ENCODE data around the gene SLC4A1AP.

GRCh38 chr2:27730261-27730662 lies 66.6 kb downstream of the SLC4A1AP start:
- TF ChIP-seq POLR2AphosphoS5 (IDR thresholded peaks at IDR 0.05; ENCODE audit: low read depth, low read length) (no peak), POLR2A (IDR thresholded peaks at IDR 0.05; ENCODE audit: low read depth, low read length) (no peak)

All from GM12892 (cell line).